ENCODE data around the gene PARVG.

The PARVG gene

GRCh38 chr22:44133161-44133560, 47.6 kb upstream of the PARVG start:
- TF ChIP-seq SPI1 (IDR thresholded peaks at IDR 0.05; ENCODE audit: borderline replicate concordance, low read depth) (no peak), REST (IDR thresholded peaks at IDR 0.05; ENCODE audit: insufficient replicate concordance, low read depth) (no peak), GABPA (IDR thresholded peaks at IDR 0.05; ENCODE audit: low read depth) (no peak), CTCF (IDR thresholded peaks at IDR 0.05; ENCODE audit: insufficient read depth, low read length) (no peak), POLR2AphosphoS5 (IDR thresholded peaks at IDR 0.05; ENCODE audit: low read depth) (no peak)
- DNase-seq (ENCODE audit: low read depth in 1 of 2, low spot score in 1 of 2): no peak
- H3K27ac ChIP-seq (replicated peaks): no peak overlapping the region
- H3K27me3 ChIP-seq (ENCODE audit: insufficient read depth, poor library complexity, severe bottlenecking): no peaks in the 10 kb centered on the region
- no peak overlapping the region for H3K4me3 ChIP-seq (replicated peaks; ENCODE audit: insufficient read depth, low read length)

DNA sequence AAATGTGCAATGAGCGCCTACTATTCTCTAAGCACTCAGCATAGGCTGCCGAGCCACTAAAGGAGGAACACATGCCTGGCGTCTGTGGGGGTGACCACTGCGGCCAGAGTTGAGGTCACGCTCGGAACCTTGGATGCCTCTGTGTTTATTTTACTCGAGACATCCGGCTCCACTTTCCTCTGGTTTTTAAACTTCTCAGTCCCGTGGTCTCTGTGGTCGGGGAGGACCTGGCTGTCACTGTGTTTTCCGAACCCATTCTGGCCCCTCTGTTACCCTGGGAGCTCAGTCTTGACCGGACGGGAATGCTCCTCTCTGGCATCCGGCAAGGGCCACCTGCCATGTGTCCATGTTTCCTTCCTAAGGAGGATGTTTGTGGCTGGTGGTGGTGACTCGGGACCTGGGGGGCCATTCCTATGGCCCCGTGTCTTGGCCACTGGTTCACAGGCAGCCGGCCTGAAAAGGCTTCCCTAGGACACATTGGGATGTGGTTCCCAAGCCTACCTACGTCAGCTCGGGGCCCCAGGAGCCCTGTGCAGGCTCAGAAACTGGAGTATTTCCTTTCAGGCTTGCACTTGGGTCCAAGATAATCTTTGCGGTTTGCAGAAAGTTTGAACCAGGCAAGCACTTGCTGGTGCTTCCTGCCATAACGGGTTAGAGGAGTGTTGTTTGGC, 46.7 kb upstream of the PARVG start:
- H3K4me3 ChIP-seq (replicated peaks; ENCODE audit: insufficient read depth, low read length): no peak overlapping the region
- no peak overlapping the region for H3K27ac ChIP-seq (replicated peaks)
- TF ChIP-seq POLR2AphosphoS5 (IDR thresholded peaks at IDR 0.05; ENCODE audit: low read depth): no peak
- no peak for TF ChIP-seq CTCF (IDR thresholded peaks at IDR 0.05; ENCODE audit: insufficient read depth, low read length)
- no peak for TF ChIP-seq REST (IDR thresholded peaks at IDR 0.05; ENCODE audit: insufficient replicate concordance, low read depth)
- TF ChIP-seq GABPA (IDR thresholded peaks at IDR 0.05; ENCODE audit: low read depth): no peak
- no peak for TF ChIP-seq SPI1 (IDR thresholded peaks at IDR 0.05; ENCODE audit: borderline replicate concordance, low read depth)
- H3K27me3 ChIP-seq (ENCODE audit: insufficient read depth, poor library complexity, severe bottlenecking): no peaks in the 10 kb centered on the region
- peak in 1 of 2 experiments; percentile 10 for DNase-seq (ENCODE audit: low read depth in 1 of 2, low spot score in 1 of 2)

- no peak for DNase-seq (ENCODE audit: low read depth in 1 of 2, low spot score in 1 of 2)
- Histone ChIP-seq H3K27ac (replicated peaks) (no peak overlapping the region), H3K27me3 (ENCODE audit: insufficient read depth, poor library complexity, severe bottlenecking) (no peaks in the 10 kb centered on the region), H3K4me3 (replicated peaks; ENCODE audit: insufficient read depth, low read length) (no peak overlapping the region)
- TF ChIP-seq POLR2AphosphoS5 (IDR thresholded peaks at IDR 0.05; ENCODE audit: low read depth): no peak
- TF ChIP-seq REST (IDR thresholded peaks at IDR 0.05; ENCODE audit: insufficient replicate concordance, low read depth): no peak
Measured at GRCh38 chr22:44136112-44136511, 44.6 kb upstream of the PARVG start.

All from HL-60 (cell line).